ENCODE measurements around the gene ZCCHC14. TPM values are rescaled to one million over a fixed set of nuclear protein-coding genes. Genes with fewer than 3 reads are reported as not detected.

ZCCHC14 gene
- total and polyA plus RNA-seq, 2 donors = 2.7 to 7.3 TPM

GRCh38 chr16:87423429-87423828 is 69.4 kb downstream of the ZCCHC14 start:
- Histone ChIP-seq H3K4me3 (ENCODE audit: low read length in 2 of 2) (no peak overlapping the region), H3K9me3 (ENCODE audit: control insufficient read depth in 2 of 2, insufficient read depth in 1 of 2, low read length in 1 of 2) (no peaks in the 10 kb centered on the region), H3K36me3 (ENCODE audit: control insufficient read depth in 2 of 2, insufficient read depth in 2 of 2, low read length in 1 of 2) (peaks cover 2 to 11% of the 10 kb centered on the region in 2 donors), H3K27me3 (ENCODE audit: control insufficient read depth in 2 of 2, insufficient read depth in 1 of 2, low read length in 1 of 2) (no peaks in the 10 kb centered on the region), H3K4me1 (ENCODE audit: control insufficient read depth in 2 of 2, insufficient read depth in 2 of 2, low read length in 2 of 2) (no peaks in the 10 kb centered on the region), H3K27ac (ENCODE audit: low read depth in 1 of 2, low read length in 1 of 2) (no peak overlapping the region)
- DNase-seq (ENCODE audit: low read depth in 6 of 9, low spot score in 9 of 9) = no peak
- WGBS = 98% methylated on average over 15 of the region's 15 CpGs

- no peak overlapping the region for H3K4me3 ChIP-seq (ENCODE audit: low read length in 2 of 2)
- H3K9me3 ChIP-seq (ENCODE audit: control insufficient read depth in 2 of 2, insufficient read depth in 1 of 2, low read length in 1 of 2) = no peaks in the 10 kb centered on the region
- no peaks in the 10 kb centered on the region for H3K4me1 ChIP-seq (ENCODE audit: control insufficient read depth in 2 of 2, insufficient read depth in 2 of 2, low read length in 2 of 2)
- 97% methylated on average over 11 of the region's 11 CpGs for WGBS
- H3K27me3 ChIP-seq (ENCODE audit: control insufficient read depth in 2 of 2, insufficient read depth in 1 of 2, low read length in 1 of 2) = no peaks in the 10 kb centered on the region
- DNase-seq (ENCODE audit: low read depth in 6 of 9, low spot score in 9 of 9) = no peak
- no peak overlapping the region for H3K27ac ChIP-seq (ENCODE audit: low read depth in 1 of 2, low read length in 1 of 2)
- peaks cover 4 to 16% of the 10 kb centered on the region in 2 donors for H3K36me3 ChIP-seq (ENCODE audit: control insufficient read depth in 2 of 2, insufficient read depth in 2 of 2, low read length in 1 of 2)
Observed at GRCh38 chr16:87422106-87422505, 70.7 kb downstream of the ZCCHC14 start.

GRCh38 chr16:87421003-87421912 is 71.6 kb downstream of the ZCCHC14 start:
- Histone ChIP-seq H3K9me3 (ENCODE audit: control insufficient read depth in 2 of 2, insufficient read depth in 1 of 2, low read length in 1 of 2) (no peaks in the 10 kb centered on the region), H3K27ac (ENCODE audit: low read depth in 1 of 2, low read length in 1 of 2) (no peak overlapping the region), H3K4me3 (ENCODE audit: low read length in 2 of 2) (no peak overlapping the region), H3K27me3 (ENCODE audit: control insufficient read depth in 2 of 2, insufficient read depth in 1 of 2, low read length in 1 of 2) (no peaks in the 10 kb centered on the region), H3K36me3 (ENCODE audit: control insufficient read depth in 2 of 2, insufficient read depth in 2 of 2, low read length in 1 of 2) (peaks cover 4 to 16% of the 10 kb centered on the region in 2 donors), H3K4me1 (ENCODE audit: control insufficient read depth in 2 of 2, insufficient read depth in 2 of 2, low read length in 2 of 2) (no peaks in the 10 kb centered on the region)
- WGBS = 98% methylated on average over 25 of the region's 25 CpGs
- DNase-seq (ENCODE audit: low read depth in 6 of 9, low spot score in 9 of 9) = no peak

GRCh38 chr16:87420026-87421002 is 72.5 kb downstream of the ZCCHC14 start:
- no peak for DNase-seq (ENCODE audit: low read depth in 6 of 9, low spot score in 9 of 9)
- H3K36me3 ChIP-seq (ENCODE audit: control insufficient read depth in 2 of 2, insufficient read depth in 2 of 2, low read length in 1 of 2) = peaks cover 4 to 16% of the 10 kb centered on the region in 2 donors
- no peak overlapping the region for H3K4me3 ChIP-seq (ENCODE audit: low read length in 2 of 2)
- no peak overlapping the region for H3K27ac ChIP-seq (ENCODE audit: low read depth in 1 of 2, low read length in 1 of 2)
- no peaks in the 10 kb centered on the region for H3K27me3 ChIP-seq (ENCODE audit: control insufficient read depth in 2 of 2, insufficient read depth in 1 of 2, low read length in 1 of 2)
- no peaks in the 10 kb centered on the region for H3K9me3 ChIP-seq (ENCODE audit: control insufficient read depth in 2 of 2, insufficient read depth in 1 of 2, low read length in 1 of 2)
- WGBS = 98% methylated on average over 25 of the region's 25 CpGs
- H3K4me1 ChIP-seq (ENCODE audit: control insufficient read depth in 2 of 2, insufficient read depth in 2 of 2, low read length in 2 of 2) = no peaks in the 10 kb centered on the region

GRCh38 chr16:87418644-87419043 is 74.2 kb downstream of the ZCCHC14 start:
- WGBS = 90% methylated on average over 6 of the region's 6 CpGs
- DNase-seq (ENCODE audit: low read depth in 6 of 9, low spot score in 9 of 9) = no peak
- Histone ChIP-seq H3K4me1 (ENCODE audit: control insufficient read depth in 2 of 2, insufficient read depth in 2 of 2, low read length in 2 of 2) (no peaks in the 10 kb centered on the region), H3K4me3 (ENCODE audit: low read length in 2 of 2) (no peak overlapping the region), H3K27ac (ENCODE audit: low read depth in 1 of 2, low read length in 1 of 2) (no peak overlapping the region), H3K27me3 (ENCODE audit: control insufficient read depth in 2 of 2, insufficient read depth in 1 of 2, low read length in 1 of 2) (no peaks in the 10 kb centered on the region), H3K36me3 (ENCODE audit: control insufficient read depth in 2 of 2, insufficient read depth in 2 of 2, low read length in 1 of 2) (peaks cover 4 to 16% of the 10 kb centered on the region in 2 donors), H3K9me3 (ENCODE audit: control insufficient read depth in 2 of 2, insufficient read depth in 1 of 2, low read length in 1 of 2) (no peaks in the 10 kb centered on the region)

GRCh38 chr16:87418216-87418615 is 74.6 kb downstream of the ZCCHC14 start:
- Histone ChIP-seq H3K9me3 (ENCODE audit: control insufficient read depth in 2 of 2, insufficient read depth in 1 of 2, low read length in 1 of 2) (no peaks in the 10 kb centered on the region), H3K4me1 (ENCODE audit: control insufficient read depth in 2 of 2, insufficient read depth in 2 of 2, low read length in 2 of 2) (no peaks in the 10 kb centered on the region), H3K27ac (ENCODE audit: low read depth in 1 of 2, low read length in 1 of 2) (no peak overlapping the region), H3K36me3 (ENCODE audit: control insufficient read depth in 2 of 2, insufficient read depth in 2 of 2, low read length in 1 of 2) (peaks cover 4 to 14% of the 10 kb centered on the region in 2 donors), H3K4me3 (ENCODE audit: low read length in 2 of 2) (no peak overlapping the region), H3K27me3 (ENCODE audit: control insufficient read depth in 2 of 2, insufficient read depth in 1 of 2, low read length in 1 of 2) (no peaks in the 10 kb centered on the region)
- DNase-seq (ENCODE audit: low read depth in 6 of 9, low spot score in 9 of 9) = no peak
- 97% methylated on average over 18 of the region's 18 CpGs for WGBS

- Histone ChIP-seq H3K36me3 (ENCODE audit: control insufficient read depth in 2 of 2, insufficient read depth in 2 of 2, low read length in 1 of 2) (peaks cover 2 to 15% of the 10 kb centered on the region in 2 donors), H3K4me3 (ENCODE audit: low read length in 2 of 2) (no peak overlapping the region), H3K4me1 (ENCODE audit: control insufficient read depth in 2 of 2, insufficient read depth in 2 of 2, low read length in 2 of 2) (no peaks in the 10 kb centered on the region), H3K27me3 (ENCODE audit: control insufficient read depth in 2 of 2, insufficient read depth in 1 of 2, low read length in 1 of 2) (no peaks in the 10 kb centered on the region), H3K27ac (ENCODE audit: low read depth in 1 of 2, low read length in 1 of 2) (no peak overlapping the region), H3K9me3 (ENCODE audit: control insufficient read depth in 2 of 2, insufficient read depth in 1 of 2, low read length in 1 of 2) (no peaks in the 10 kb centered on the region)
- DNase-seq (ENCODE audit: low read depth in 6 of 9, low spot score in 9 of 9) = no peak
- WGBS = 98% methylated on average over 13 of the region's 13 CpGs
Observed at GRCh38 chr16:87417528-87417910, 75.3 kb downstream of the ZCCHC14 start.

- WGBS = 96% methylated on average over 23 of the region's 23 CpGs
Observed at GRCh38 chr16:87416826-87417527, 75.8 kb downstream of the ZCCHC14 start.

More at GRCh38 chr16:87416826-87417527, 75.8 kb downstream of the ZCCHC14 start:
- Histone ChIP-seq H3K4me1 (ENCODE audit: control insufficient read depth in 2 of 2, insufficient read depth in 2 of 2, low read length in 2 of 2) (no peaks in the 10 kb centered on the region), H3K9me3 (ENCODE audit: control insufficient read depth in 2 of 2, insufficient read depth in 1 of 2, low read length in 1 of 2) (no peaks in the 10 kb centered on the region), H3K27ac (ENCODE audit: low read depth in 1 of 2, low read length in 1 of 2) (no peak overlapping the region), H3K4me3 (ENCODE audit: low read length in 2 of 2) (no peak overlapping the region), H3K27me3 (ENCODE audit: control insufficient read depth in 2 of 2, insufficient read depth in 1 of 2, low read length in 1 of 2) (no peaks in the 10 kb centered on the region), H3K36me3 (ENCODE audit: control insufficient read depth in 2 of 2, insufficient read depth in 2 of 2, low read length in 1 of 2) (peaks cover 2 to 20% of the 10 kb centered on the region in 2 donors)
- DNase-seq (ENCODE audit: low read depth in 6 of 9, low spot score in 9 of 9) = peak in 1 of 9 donors; percentile 38
